ENCODE results near the gene CASP9. TPM values are rescaled to one million over a fixed set of nuclear protein-coding genes. Genes with fewer than 3 reads are reported as not detected.

Gene CASP9
- total RNA-seq, 5 donors from 2014 or later (not counting 1 experiment from before 2014, with no cell fraction given): 12.0 to 18.3 (median 14.5) TPM

- CTCF ChIA-PET: interaction anchor here in 1 of 2 donors (0.7 kb wide), 2 partner anchors 60 to 659 kb away, joined by 3 read pairs; no protein-coding TSS in a partner anchor
- H3K9me3 Mint-ChIP-seq: no peaks in the 10 kb centered on the region
- whole genome bisulfite sequencing (ENCODE audit: insufficient coverage): 100% methylated on average over 1 of the region's 4 CpGs
Measured at GRCh38 chr1:15531003-15531402, 7.0 kb upstream of the CASP9 start.

GRCh38 chr1:15526490-15527339 lies 2.7 kb upstream of the CASP9 start, which contains the start of gene DNAJC16:
TSS of gene DNAJC16 (plus strand) at chr1:15526848. CDS start at chr1:15529106, 2,258 bp downstream.
- POLR2A ChIA-PET: interaction anchor here (0.6 to 0.8 kb wide), 2 partner anchors 77 to 307 kb away, joined by 3 to 8 read pairs; no protein-coding TSS in a partner anchor
- Mint-ChIP-seq H3K36me3 (peaks cover 4% of the 10 kb centered on the region), H3K4me3 (peak within 1 kb of the TSS; percentile 77 to 92 (median 83)), H3K27me3 (no peaks in the 10 kb centered on the region), H3K4me1 (peaks cover 51 to 66% (median 57%) of the 10 kb centered on the region in 3 donors), H3K9me3 (no peaks in the 10 kb centered on the region), H3K27ac (peak within 1 kb of the TSS; percentile 95 to 100)
- peak within 1 kb of the TSS; percentile 99 for H3K27ac ChIP-seq (ENCODE audit: low read length)
- H3K4me1 ChIP-seq (ENCODE audit: control insufficient read depth in 1 of 2, extremely low read depth in 1 of 2, insufficient read depth in 2 of 2, low read length in 2 of 2): peaks cover 23 to 32% of the 10 kb centered on the region in 2 experiments
- CTCF ChIA-PET: interaction anchor here (0.6 to 0.9 kb wide), 2 partner anchors 44 to 54 kb away, joined by 3 to 4 read pairs; no protein-coding TSS in a partner anchor
- no peaks in the 10 kb centered on the region for H3K9me3 ChIP-seq
- DNase-seq: peak; percentile 85 to 98 (median 91)
- WGBS (ENCODE audit: insufficient coverage): under 1% methylated on average over 62 of the region's 65 CpGs
- H3K36me3 ChIP-seq (ENCODE audit: control insufficient read depth in 2 of 2, extremely low read depth in 1 of 2, insufficient read depth in 1 of 2, low read length in 1 of 2): peaks cover 0 to 5% of the 10 kb centered on the region in 2 donors
- no peaks in the 10 kb centered on the region for H3K27me3 ChIP-seq (replicated peaks in 1 of 2; ENCODE audit: control insufficient read depth in 2 of 2, extremely low read depth in 1 of 2, insufficient read depth in 2 of 2, low read length in 1 of 2)
- peak; percentile 38 to 54 (median 46) for ATAC-seq (replicated peaks in 1 of 4)
- peak within 1 kb of the TSS; percentile 86 to 88 for H3K4me3 ChIP-seq (ENCODE audit: control insufficient read depth in 1 of 2, extremely low read depth in 1 of 2, low read length in 1 of 2)

More at GRCh38 chr1:15531003-15531402, 7.0 kb upstream of the CASP9 start:
- Mint-ChIP-seq H3K4me3 (no peak overlapping the region), H3K27me3 (no peaks in the 10 kb centered on the region), H3K4me1 (peaks cover 24 to 42% (median 39%) of the 10 kb centered on the region in 3 donors), H3K27ac (no peak overlapping the region), H3K36me3 (peaks cover 4% of the 10 kb centered on the region)
- H3K27me3 ChIP-seq (replicated peaks in 1 of 2; ENCODE audit: control insufficient read depth in 2 of 2, extremely low read depth in 1 of 2, insufficient read depth in 2 of 2, low read length in 1 of 2): no peaks in the 10 kb centered on the region
- no peak overlapping the region for H3K4me3 ChIP-seq (ENCODE audit: control insufficient read depth in 1 of 2, extremely low read depth in 1 of 2, low read length in 1 of 2)
- no peaks in the 10 kb centered on the region for H3K9me3 ChIP-seq
- DNase-seq: no peak
- H3K36me3 ChIP-seq (ENCODE audit: control insufficient read depth in 2 of 2, extremely low read depth in 1 of 2, insufficient read depth in 1 of 2, low read length in 1 of 2): peaks cover 0 to 18% of the 10 kb centered on the region in 2 donors
- H3K27ac ChIP-seq (ENCODE audit: low read length): no peak overlapping the region
- H3K4me1 ChIP-seq (ENCODE audit: control insufficient read depth in 1 of 2, extremely low read depth in 1 of 2, insufficient read depth in 2 of 2, low read length in 2 of 2): peaks cover 11 to 12% of the 10 kb centered on the region in 2 experiments
- POLR2A ChIA-PET: no interaction called here
- ATAC-seq (replicated peaks in 1 of 4): no peak

GRCh38 chr1:15526021-15526489 lies 2.0 kb upstream of the CASP9 start:
- no peaks in the 10 kb centered on the region for H3K27me3 Mint-ChIP-seq
- H3K4me1 Mint-ChIP-seq: peaks cover 58 to 70% (median 58%) of the 10 kb centered on the region in 3 donors
- Histone ChIP-seq H3K27me3 (replicated peaks in 1 of 2; ENCODE audit: control insufficient read depth in 2 of 2, extremely low read depth in 1 of 2, insufficient read depth in 2 of 2, low read length in 1 of 2) (no peaks in the 10 kb centered on the region), H3K4me3 (ENCODE audit: control insufficient read depth in 1 of 2, extremely low read depth in 1 of 2, low read length in 1 of 2) (peak overlapping the region; percentile 86 to 88), H3K9me3 (no peaks in the 10 kb centered on the region), H3K4me1 (ENCODE audit: control insufficient read depth in 1 of 2, extremely low read depth in 1 of 2, insufficient read depth in 2 of 2, low read length in 2 of 2) (peaks cover 23 to 34% of the 10 kb centered on the region in 2 experiments), H3K27ac (ENCODE audit: low read length) (peak overlapping the region; percentile 99), H3K36me3 (ENCODE audit: control insufficient read depth in 2 of 2, extremely low read depth in 1 of 2, insufficient read depth in 1 of 2, low read length in 1 of 2) (peaks cover 0 to 5% of the 10 kb centered on the region in 2 donors)
- DNase-seq (peak in 1 of 35 experiments; percentile 6), ATAC-seq (replicated peaks in 1 of 4) (no peak)
- peaks cover 7% of the 10 kb centered on the region for H3K36me3 Mint-ChIP-seq
- POLR2A ChIA-PET: interaction anchor here in 1 of 2 donors (0.6 kb wide), 1 partner anchor 308 kb away, joined by 8 read pairs; no protein-coding TSS in a partner anchor
- CTCF ChIA-PET: no interaction called here
- H3K27ac Mint-ChIP-seq: peak overlapping the region; percentile 95 to 100
- peak overlapping the region; percentile 77 to 92 (median 83) for H3K4me3 Mint-ChIP-seq
- H3K9me3 Mint-ChIP-seq: no peaks in the 10 kb centered on the region
- 0% methylated on average over 1 of the region's 9 CpGs for WGBS (ENCODE audit: insufficient coverage)

- H3K4me3 Mint-ChIP-seq: peak overlapping the region; percentile 77 to 92 (median 83)
- DNase-seq (peak in 9 of 35 experiments; percentile 3 to 100 (median 99)), ATAC-seq (replicated peaks in 1 of 4) (peak; percentile 0 to 70 (median 68))
- H3K4me1 Mint-ChIP-seq: peaks cover 52 to 65% (median 56%) of the 10 kb centered on the region in 3 donors
- no peaks in the 10 kb centered on the region for H3K27me3 Mint-ChIP-seq
- no peaks in the 10 kb centered on the region for H3K27me3 ChIP-seq (replicated peaks in 1 of 2; ENCODE audit: control insufficient read depth in 2 of 2, extremely low read depth in 1 of 2, insufficient read depth in 2 of 2, low read length in 1 of 2)
- peak overlapping the region; percentile 42 to 53 for H3K4me3 ChIP-seq (ENCODE audit: control insufficient read depth in 1 of 2, extremely low read depth in 1 of 2, low read length in 1 of 2)
- peaks cover 0 to 3% of the 10 kb centered on the region in 2 donors for H3K36me3 ChIP-seq (ENCODE audit: control insufficient read depth in 2 of 2, extremely low read depth in 1 of 2, insufficient read depth in 1 of 2, low read length in 1 of 2)
- POLR2A ChIA-PET: no interaction called here
- H3K9me3 Mint-ChIP-seq: no peaks in the 10 kb centered on the region
- 4% methylated on average over 25 of the region's 40 CpGs for WGBS (ENCODE audit: insufficient coverage)
- H3K36me3 Mint-ChIP-seq: peaks cover 5% of the 10 kb centered on the region
- peak overlapping the region; percentile 99 for H3K27ac ChIP-seq (ENCODE audit: low read length)
- CTCF ChIA-PET: no interaction called here
- peaks cover 23 to 35% of the 10 kb centered on the region in 2 experiments for H3K4me1 ChIP-seq (ENCODE audit: control insufficient read depth in 1 of 2, extremely low read depth in 1 of 2, insufficient read depth in 2 of 2, low read length in 2 of 2)
- peak overlapping the region; percentile 95 to 100 for H3K27ac Mint-ChIP-seq
- no peaks in the 10 kb centered on the region for H3K9me3 ChIP-seq
Measured at GRCh38 chr1:15525050-15526020, 1.3 kb upstream of the CASP9 start.

- Histone ChIP-seq H3K27ac (ENCODE audit: low read length) (peak overlapping the region; percentile 99), H3K27me3 (replicated peaks in 1 of 2; ENCODE audit: control insufficient read depth in 2 of 2, extremely low read depth in 1 of 2, insufficient read depth in 2 of 2, low read length in 1 of 2) (no peaks in the 10 kb centered on the region), H3K9me3 (no peaks in the 10 kb centered on the region), H3K4me1 (ENCODE audit: control insufficient read depth in 1 of 2, extremely low read depth in 1 of 2, insufficient read depth in 2 of 2, low read length in 2 of 2) (peaks cover 23 to 35% of the 10 kb centered on the region in 2 experiments), H3K36me3 (ENCODE audit: control insufficient read depth in 2 of 2, extremely low read depth in 1 of 2, insufficient read depth in 1 of 2, low read length in 1 of 2) (no peaks in the 10 kb centered on the region), H3K4me3 (ENCODE audit: control insufficient read depth in 1 of 2, extremely low read depth in 1 of 2, low read length in 1 of 2) (peak overlapping the region; percentile 38 to 68)
- ChIA-PET CTCF (interaction anchor here in 1 of 2 donors (0.5 kb wide), 1 partner anchor 103 kb away, joined by 3 read pairs; no protein-coding TSS in a partner anchor), POLR2A (no interaction called here)
- Mint-ChIP-seq H3K4me3 (peak overlapping the region; percentile 77 to 92 (median 83)), H3K36me3 (peaks cover 4% of the 10 kb centered on the region), H3K27me3 (no peaks in the 10 kb centered on the region), H3K9me3 (no peaks in the 10 kb centered on the region), H3K27ac (peak overlapping the region; percentile 95 to 100), H3K4me1 (peaks cover 52 to 65% (median 56%) of the 10 kb centered on the region in 3 donors)
- ATAC-seq (replicated peaks in 1 of 4): peak; percentile 60 to 77 (median 62)
- WGBS (ENCODE audit: insufficient coverage): under 1% methylated on average over 64 of the region's 88 CpGs
- DNase-seq: peak; percentile 94 to 100 (median 100)
Measured at GRCh38 chr1:15524283-15525049, 451 bp upstream of the CASP9 start.

Measured in T-cell (primary cell).